ENCODE data around the gene HMCES.
A peak's percentile ranks its signal among the peaks of the same experiment; 100 is the strongest.

GRCh38 chr3:129313665-129314385 lies 35.2 kb downstream of the HMCES start:
- TF ChIP-seq CTCF (IDR thresholded peaks at IDR 0.05) (no peak), POLR2A (IDR thresholded peaks at IDR 0.05) (peak; percentile 25)

Measured in right lobe of liver (tissue), 4 donors.